SK-N-MC (cell line): Measurements from ENCODE around the gene CC2D2B.
"Not testable (repeated sequence)": the region's sequence is repeated elsewhere in the genome, so short reads cannot be mapped to it uniquely, and the experiment has no call there.

Experiments used
- DNase-seq: peaks from one replicate; pipeline ENCODE4 v3.0.0-alpha.2; 2011; ENCODE audit warnings: low read depth, low spot score
- H3K27ac ChIP-seq: fragments of 200-600 bp; sonication (generic); 2 replicates; pipeline ENCODE4 v1.5.1; 2016; ENCODE audit warnings: mixed run types
- H3K36me3 ChIP-seq: fragments of 200-600 bp; sonication (generic); 2 replicates; pipeline ENCODE4 v1.6.1; 2017; ENCODE audit warnings: antibody characterized with exemption, low read length, mixed read lengths; ENCODE audit not compliant: insufficient read depth
- H3K4me3 ChIP-seq: fragments of 200-600 bp; sonication (generic); 2 replicates; pipeline ENCODE4 v1.5.1; 2016
- H3K9ac ChIP-seq: fragments of 200-600 bp; sonication (generic); 2 replicates; pipeline ENCODE4 v1.8.0; 2017; ENCODE audit warnings: mixed run types, mixed read lengths; ENCODE audit not compliant: insufficient read length
- H3K9me3 ChIP-seq: fragments of 200-600 bp; sonication (generic); 2 replicates; pipeline ENCODE4 v1.6.1; 2017; ENCODE audit warnings: low read depth, mild to moderate bottlenecking, antibody characterized with exemption, low read length, moderate library complexity, mixed read lengths
- EZH2 ChIP-seq: fragments of 200-600 bp; sonication (generic); IDR thresholded peaks from one replicate; pipeline ENCODE4 v1.6.1; 2017; ENCODE audit warnings: antibody characterized with exemption
- FOXP2 ChIP-seq: optimal IDR thresholded peaks from 2 replicates; pipeline ENCODE3; 2011; ENCODE audit warnings: mild to moderate bottlenecking, moderate library complexity; ENCODE audit not compliant: insufficient read depth; ENCODE audit errors: extremely low read length, control extremely low read depth
- POLR2AphosphoS5 ChIP-seq: IDR thresholded peaks from 2 replicates; pipeline ENCODE4 v1.6.1; 2012; ENCODE audit warnings: mild to moderate bottlenecking, low read depth, low read length, borderline replicate concordance

Gene CC2D2B

GRCh38 chr10:95963202-95963990, 55.6 kb downstream of the CC2D2B start:
- DNase-seq: no peak
- Histone ChIP-seq H3K4me3 (no peak overlapping the region), H3K9ac (no peak overlapping the region), H3K36me3 (no peaks in the 10 kb centered on the region), H3K27ac (no peak overlapping the region), H3K9me3 (no peaks in the 10 kb centered on the region)
- TF ChIP-seq FOXP2: no peak

GRCh38 chr10:95963991-95964389, 56.2 kb downstream of the CC2D2B start:
- Histone ChIP-seq H3K36me3 (no peaks in the 10 kb centered on the region), H3K27ac (no peak overlapping the region), H3K9ac (no peak overlapping the region), H3K4me3 (no peak overlapping the region), H3K9me3 (no peaks in the 10 kb centered on the region)
- TF ChIP-seq FOXP2 (no peak), EZH2 (no peak), POLR2AphosphoS5 (no peak)
- no peak for DNase-seq

GRCh38 chr10:95964756-95965155, 57.0 kb downstream of the CC2D2B start:
- Histone ChIP-seq H3K27ac (no peak overlapping the region), H3K4me3 (no peak overlapping the region), H3K9me3 (no peaks in the 10 kb centered on the region), H3K36me3 (no peaks in the 10 kb centered on the region), H3K9ac (no peak overlapping the region)
- no peak for TF ChIP-seq EZH2
- TF ChIP-seq FOXP2: no peak
- no peak for TF ChIP-seq POLR2AphosphoS5
- DNase-seq: no peak

GRCh38 chr10:95976362-95977229, 68.8 kb downstream of the CC2D2B start:
- Histone ChIP-seq H3K9ac (no peak overlapping the region), H3K36me3 (no peaks in the 10 kb centered on the region), H3K4me3 (no peak overlapping the region), H3K27ac (no peak overlapping the region), H3K9me3 (no peaks in the 10 kb centered on the region)
- no peak for TF ChIP-seq FOXP2
- no peak for TF ChIP-seq POLR2AphosphoS5
- TF ChIP-seq EZH2: no peak
- DNase-seq: no peak

- no peaks in the 10 kb centered on the region for H3K9me3 ChIP-seq
- H3K4me3 ChIP-seq: no peak overlapping the region
- DNase-seq: no peak
- TF ChIP-seq POLR2AphosphoS5 (no peak), EZH2 (no peak), FOXP2 (no peak)
- H3K27ac ChIP-seq: no peak overlapping the region
- H3K36me3 ChIP-seq: no peaks in the 10 kb centered on the region
- no peak overlapping the region for H3K9ac ChIP-seq
Measured at GRCh38 chr10:95982200-95982599, 74.4 kb downstream of the CC2D2B start.

- no peak for DNase-seq
- H3K4me3 ChIP-seq: no peak overlapping the region
Measured at GRCh38 chr10:95987685-95988426, 80.1 kb downstream of the CC2D2B start.

GRCh38 chr10:95988702-95989101, 80.9 kb downstream of the CC2D2B start:
- Histone ChIP-seq H3K36me3 (no peaks in the 10 kb centered on the region), H3K9ac (no peak overlapping the region), H3K27ac (no peak overlapping the region), H3K9me3 (no peaks in the 10 kb centered on the region), H3K4me3 (no peak overlapping the region)
- TF ChIP-seq FOXP2 (no peak), POLR2AphosphoS5 (no peak), EZH2 (no peak)
- DNase-seq: no peak

More at GRCh38 chr10:95987685-95988426, 80.1 kb downstream of the CC2D2B start:
- Histone ChIP-seq H3K27ac (no peak overlapping the region), H3K36me3 (no peaks in the 10 kb centered on the region), H3K9ac (no peak overlapping the region), H3K9me3 (no peaks in the 10 kb centered on the region)
- TF ChIP-seq POLR2AphosphoS5: no peak
- no peak for TF ChIP-seq EZH2
- TF ChIP-seq FOXP2: no peak

GRCh38 chr10:95994376-95994775, 86.6 kb downstream of the CC2D2B start:
- not testable (repeated sequence) for H3K36me3 ChIP-seq

GRCh38 chr10:95998255-95998784, 90.5 kb downstream of the CC2D2B start:
- DNase-seq: no peak
- Histone ChIP-seq H3K4me3 (no peak overlapping the region), H3K27ac (no peak overlapping the region), H3K36me3 (no peaks in the 10 kb centered on the region), H3K9me3 (no peaks in the 10 kb centered on the region), H3K9ac (no peak overlapping the region)
- TF ChIP-seq FOXP2: no peak
- no peak for TF ChIP-seq POLR2AphosphoS5
- TF ChIP-seq EZH2: no peak

More at GRCh38 chr10:95994376-95994775, 86.6 kb downstream of the CC2D2B start:
- not testable (repeated sequence) for H3K27ac ChIP-seq, DNase-seq, H3K4me3 ChIP-seq, H3K9me3 ChIP-seq, H3K9ac ChIP-seq
